ENCODE data around the gene DGUOK. TPM values are rescaled to one million over a fixed set of nuclear protein-coding genes. Genes with fewer than 3 reads are reported as not detected.

Gene DGUOK
- total RNA-seq, 1 donor from 2014 or later, result 79.7 TPM

DNA sequence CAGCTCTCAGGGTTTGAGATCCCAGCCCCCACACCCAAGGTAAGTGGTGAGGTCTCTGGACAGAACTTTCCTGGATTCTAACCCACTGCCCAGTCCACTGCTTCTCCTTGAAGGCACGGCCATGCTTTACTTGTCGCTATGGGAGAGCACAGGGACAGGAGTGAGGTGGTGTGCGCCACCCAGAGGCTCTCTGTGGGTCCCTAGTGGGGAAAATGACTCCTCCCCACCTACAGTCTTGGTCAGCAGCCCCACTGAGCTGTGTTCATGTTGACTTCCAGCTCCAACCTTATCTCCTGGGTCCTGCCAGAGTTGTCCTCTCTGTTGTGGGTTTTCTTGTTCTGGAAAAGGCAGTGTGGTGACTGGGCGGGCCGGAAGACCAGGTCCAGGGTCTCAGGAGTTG lies 69.1 kb downstream of the DGUOK start:
- Histone ChIP-seq H3K4me3 (no peak overlapping the region), H3K27me3 (no peaks in the 10 kb centered on the region), H3K27ac (no peak overlapping the region), H3K4me1 (peaks cover 0 to 3% of the 10 kb centered on the region in 2 donors), H3K36me3 (no peaks in the 10 kb centered on the region), H3K9me3 (no peaks in the 10 kb centered on the region)
- intact Hi-C loops (cut with DNase I), result no loop called here
- TF ChIP-seq, protein P1, sequence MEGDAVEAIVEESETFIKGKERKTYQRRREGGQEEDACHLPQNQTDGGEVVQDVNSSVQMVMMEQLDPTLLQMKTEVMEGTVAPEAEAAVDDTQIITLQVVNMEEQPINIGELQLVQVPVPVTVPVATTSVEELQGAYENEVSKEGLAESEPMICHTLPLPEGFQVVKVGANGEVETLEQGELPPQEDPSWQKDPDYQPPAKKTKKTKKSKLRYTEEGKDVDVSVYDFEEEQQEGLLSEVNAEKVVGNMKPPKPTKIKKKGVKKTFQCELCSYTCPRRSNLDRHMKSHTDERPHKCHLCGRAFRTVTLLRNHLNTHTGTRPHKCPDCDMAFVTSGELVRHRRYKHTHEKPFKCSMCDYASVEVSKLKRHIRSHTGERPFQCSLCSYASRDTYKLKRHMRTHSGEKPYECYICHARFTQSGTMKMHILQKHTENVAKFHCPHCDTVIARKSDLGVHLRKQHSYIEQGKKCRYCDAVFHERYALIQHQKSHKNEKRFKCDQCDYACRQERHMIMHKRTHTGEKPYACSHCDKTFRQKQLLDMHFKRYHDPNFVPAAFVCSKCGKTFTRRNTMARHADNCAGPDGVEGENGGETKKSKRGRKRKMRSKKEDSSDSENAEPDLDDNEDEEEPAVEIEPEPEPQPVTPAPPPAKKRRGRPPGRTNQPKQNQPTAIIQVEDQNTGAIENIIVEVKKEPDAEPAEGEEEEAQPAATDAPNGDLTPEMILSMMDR (IDR thresholded peaks at IDR 0.05), result no peak
- DNase-seq (ENCODE audit: low spot score in 2 of 2), result no peak

DNA sequence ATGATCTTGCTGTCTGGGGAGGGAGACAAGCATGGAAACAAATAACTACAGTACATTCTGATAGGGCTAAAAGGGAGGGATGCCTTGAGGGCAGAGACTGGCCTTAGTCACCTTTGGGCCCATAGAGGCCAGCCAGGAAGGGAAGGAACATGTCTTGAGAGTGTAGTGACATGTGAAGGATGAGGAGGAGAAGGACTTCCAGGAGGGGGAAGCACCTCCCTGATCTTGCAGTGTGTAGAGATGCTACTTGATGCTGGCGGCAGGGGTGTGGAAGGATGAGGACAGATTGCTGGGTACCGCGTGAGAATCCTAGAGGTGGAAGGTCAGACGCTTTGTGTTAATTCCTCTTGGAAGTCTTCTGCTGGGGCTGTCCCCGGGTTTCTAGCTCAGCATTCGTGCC lies 71.1 kb downstream of the DGUOK start:
- no peaks in the 10 kb centered on the region for H3K27me3 ChIP-seq
- peaks cover 0 to 8% of the 10 kb centered on the region in 2 donors for H3K4me1 ChIP-seq
- TF ChIP-seq, protein P1 (IDR thresholded peaks at IDR 0.05), result no peak
- DNase-seq (ENCODE audit: low spot score in 2 of 2), result no peak
- intact Hi-C loops (cut with DNase I), result no loop called here
- H3K9me3 ChIP-seq, result no peaks in the 10 kb centered on the region
- H3K4me3 ChIP-seq, result no peak overlapping the region
- H3K27ac ChIP-seq, result no peak overlapping the region
- H3K36me3 ChIP-seq, result no peaks in the 10 kb centered on the region

DNA sequence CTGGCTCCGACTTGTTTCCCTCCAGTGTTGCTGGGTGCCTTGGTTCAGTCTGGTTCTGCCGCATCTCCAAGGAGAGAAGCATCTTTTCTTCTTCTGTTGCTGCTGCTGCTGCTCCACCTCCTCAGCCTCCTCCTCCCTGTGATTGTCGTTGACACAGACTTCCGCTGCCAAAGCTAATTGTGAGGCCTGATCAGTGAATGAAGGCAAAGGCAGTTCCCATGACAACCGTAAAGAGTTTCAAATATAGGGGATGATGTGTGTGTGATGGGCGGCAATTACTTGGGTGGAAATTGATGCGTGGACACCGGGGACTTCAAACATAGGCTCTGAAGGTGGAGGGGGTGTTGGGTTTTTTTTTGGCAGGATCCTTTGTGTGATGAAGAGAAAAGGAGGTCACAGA lies 71.8 kb downstream of the DGUOK start:
- Histone ChIP-seq H3K4me3 (no peak overlapping the region), H3K4me1 (peaks cover 0 to 12% of the 10 kb centered on the region in 2 donors), H3K36me3 (no peaks in the 10 kb centered on the region), H3K27ac (no peak overlapping the region), H3K27me3 (no peaks in the 10 kb centered on the region), H3K9me3 (no peaks in the 10 kb centered on the region)
- intact Hi-C loops (cut with DNase I), result no loop called here
- DNase-seq (ENCODE audit: low spot score in 2 of 2), result no peak
- TF ChIP-seq, protein P1 (IDR thresholded peaks at IDR 0.05), result no peak

DNA sequence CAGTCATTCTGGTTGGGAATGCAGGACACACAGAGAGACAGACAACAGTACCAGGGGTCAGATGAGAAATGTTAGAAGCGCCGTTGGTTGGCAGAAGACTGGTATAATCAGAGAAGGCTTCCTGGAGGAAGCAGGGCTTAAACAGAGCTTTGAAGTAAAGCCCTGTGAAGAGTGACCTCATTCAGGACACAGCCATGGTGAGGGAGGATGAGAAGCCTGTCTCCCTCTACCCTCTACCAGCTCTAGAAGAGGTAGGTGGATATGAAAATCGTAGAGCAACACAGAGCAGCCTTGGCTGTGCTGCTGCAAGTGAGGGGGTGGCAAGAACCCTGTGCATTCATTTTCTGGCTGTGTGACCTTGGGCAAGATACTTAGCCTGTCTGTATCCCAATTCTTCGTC lies 72.3 kb downstream of the DGUOK start:
- TF ChIP-seq, protein P1 (IDR thresholded peaks at IDR 0.05), result no peak
- no peaks in the 10 kb centered on the region for H3K9me3 ChIP-seq
- intact Hi-C loops (cut with DNase I), result no loop called here
- H3K27ac ChIP-seq, result no peak overlapping the region
- no peaks in the 10 kb centered on the region for H3K36me3 ChIP-seq
- no peak for DNase-seq (ENCODE audit: low spot score in 2 of 2)
- H3K4me1 ChIP-seq, result peaks cover 0 to 17% of the 10 kb centered on the region in 2 donors
- no peak overlapping the region for H3K4me3 ChIP-seq
- H3K27me3 ChIP-seq, result no peaks in the 10 kb centered on the region

DNA sequence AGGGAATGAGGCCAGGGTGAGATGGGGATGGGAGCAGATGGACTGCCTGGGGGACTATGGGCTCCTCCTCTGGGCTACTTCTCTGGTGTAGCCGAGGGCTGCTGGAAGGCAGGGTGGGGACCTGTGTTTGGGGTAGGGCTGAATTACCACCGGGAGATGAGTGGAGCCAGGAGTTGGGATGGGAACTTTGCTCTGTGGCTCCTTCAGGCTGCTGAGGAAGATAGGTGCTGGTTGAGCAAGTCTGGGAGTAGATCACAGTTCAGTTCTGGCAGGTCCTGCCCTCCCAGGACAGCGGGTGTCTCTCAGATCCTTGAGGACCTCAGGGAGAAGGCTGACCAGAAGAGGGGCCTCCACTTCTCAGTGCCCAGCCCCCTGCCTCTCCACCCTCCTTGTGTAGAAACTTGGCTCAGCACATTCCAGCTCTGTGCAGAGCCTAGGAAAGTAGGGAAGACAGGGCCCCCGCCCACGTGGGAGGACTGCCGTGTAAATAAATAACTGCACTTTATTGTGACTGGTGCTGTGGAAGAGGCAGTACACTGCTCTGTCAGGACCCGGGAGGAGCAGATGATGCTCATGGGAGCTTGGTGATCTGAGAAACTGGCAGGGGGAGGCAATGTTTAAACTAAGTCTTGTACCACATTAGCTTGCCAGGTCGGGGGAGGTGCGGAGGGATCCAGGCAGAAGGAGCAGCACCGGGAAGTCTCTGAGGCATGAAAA lies 73.4 kb downstream of the DGUOK start:
- no peak for DNase-seq (ENCODE audit: low spot score in 2 of 2)
- peaks cover 0 to 21% of the 10 kb centered on the region in 2 donors for H3K4me1 ChIP-seq
- no peak overlapping the region for H3K4me3 ChIP-seq
- intact Hi-C loops (cut with DNase I), result loop anchor here (5.0 kb wide), 1 partner anchor 122 kb away; no protein-coding TSS in a partner anchor
- no peaks in the 10 kb centered on the region for H3K36me3 ChIP-seq
- no peaks in the 10 kb centered on the region for H3K27me3 ChIP-seq
- H3K27ac ChIP-seq, result no peak overlapping the region
- no peaks in the 10 kb centered on the region for H3K9me3 ChIP-seq
- TF ChIP-seq, protein P1 (IDR thresholded peaks at IDR 0.05), result no peak
